NCI-H187 (cell line): ENCODE data around the gene SPOCK1.

ENCODE experiments used
- DNase-seq, 2 experiments: peaks; one replicate each; lab custom pipeline; 2025; lab: John Stamatoyannopoulos, UW

The SPOCK1 gene

GRCh38 chr5:137492331-137492730 is 6.8 kb downstream of the SPOCK1 start:
- no peak for DNase-seq

GRCh38 chr5:137491121-137491520 is 8.0 kb downstream of the SPOCK1 start:
- DNase-seq, result no peak

GRCh38 chr5:137490591-137490990 is 8.5 kb downstream of the SPOCK1 start:
- DNase-seq, result no peak

GRCh38 chr5:137488974-137489373 is 10.2 kb downstream of the SPOCK1 start:
- DNase-seq, result no peak

- peak in 1 of 2 experiments; percentile 12 for DNase-seq
Measured at GRCh38 chr5:137488516-137488915, 10.6 kb downstream of the SPOCK1 start.

- no peak for DNase-seq
Measured at GRCh38 chr5:137487600-137487999, 11.5 kb downstream of the SPOCK1 start.

- DNase-seq, result no peak
Measured at GRCh38 chr5:137486707-137487106, 12.4 kb downstream of the SPOCK1 start.

- no peak for DNase-seq
Measured at GRCh38 chr5:137481596-137481995, 17.5 kb downstream of the SPOCK1 start.

- no peak for DNase-seq
Measured at GRCh38 chr5:137478043-137478442, 21.1 kb downstream of the SPOCK1 start.

GRCh38 chr5:137470921-137471220 is 28.3 kb downstream of the SPOCK1 start:
- DNase-seq, result no peak

- no peak for DNase-seq
Measured at GRCh38 chr5:137470111-137470920, 28.8 kb downstream of the SPOCK1 start.

GRCh38 chr5:137466889-137467288 is 32.2 kb downstream of the SPOCK1 start:
- no peak for DNase-seq

GRCh38 chr5:137465930-137466329 is 33.2 kb downstream of the SPOCK1 start:
- DNase-seq, result no peak

GRCh38 chr5:137462816-137463520 is 36.2 kb downstream of the SPOCK1 start:
- no peak for DNase-seq

GRCh38 chr5:137462265-137462590 is 36.9 kb downstream of the SPOCK1 start:
- DNase-seq, result no peak

GRCh38 chr5:137461391-137462264 is 37.5 kb downstream of the SPOCK1 start:
- DNase-seq, result no peak

- DNase-seq, result no peak
Measured at GRCh38 chr5:137454671-137455070, 44.5 kb downstream of the SPOCK1 start.

- no peak for DNase-seq
Measured at GRCh38 chr5:137453483-137454080, 45.5 kb downstream of the SPOCK1 start.

- no peak for DNase-seq
Measured at GRCh38 chr5:137450759-137451158, 48.4 kb downstream of the SPOCK1 start.

- no peak for DNase-seq
Measured at GRCh38 chr5:137448868-137449267, 50.3 kb downstream of the SPOCK1 start.

GRCh38 chr5:137446615-137447014 is 52.5 kb downstream of the SPOCK1 start:
- DNase-seq, result no peak

- DNase-seq, result no peak
Measured at GRCh38 chr5:137446151-137446550, 53.0 kb downstream of the SPOCK1 start.
